Panc1 (cell line): ENCODE data around the gene NUDT17. TPM values are rescaled to one million over a fixed set of nuclear protein-coding genes. Genes with fewer than 3 reads are reported as not detected.

ENCODE experiments used
- ATAC-seq: fragments of 200-7000 bp; cut with Tn5 transposase; 2 replicates; pipeline ENCODE4 v1.9.1; 2020; ENCODE audit warnings: mild to moderate bottlenecking, moderate library complexity
- BruUV-seq: library from RNA; stranded (reverse); fragments of 400-500 nt; replicated peaks from 2 replicates; lab custom pipeline; 2021; lab: Mats Ljungman, UMichigan
- CTCF ChIA-PET: fragments of 300-600 bp; sonication (Branson Sonifier 250); formaldehyde crosslinking; loops from one replicate; lab custom pipeline; 2022; ENCODE audit warnings: antibody characterized with exemption; lab: Charles Lee
- POLR2A ChIA-PET: fragments of 300-600 bp; sonication (Branson Sonifier 250); formaldehyde crosslinking; loops from one replicate; lab custom pipeline; 2022; ENCODE audit warnings: antibody characterized with exemption; lab: Charles Lee
- DNase-seq: peaks from one replicate; pipeline ENCODE4 v3.0.0-alpha.2; 2010; ENCODE audit warnings: low read depth, low spot score
- H3K27ac ChIP-seq: 2 replicates; pipeline ENCODE4 v1.5.1; 2011; ENCODE audit warnings: mild to moderate bottlenecking, low read length, inconsistent platforms
- H3K27me3 ChIP-seq: fragments of 200-500 bp; sonication (Bioruptor generic); 2 replicates; pipeline ENCODE4 v1.6.0; 2014; ENCODE audit warnings: low read length, inconsistent platforms; ENCODE audit not compliant: control insufficient read depth, insufficient read depth
- H3K36me3 ChIP-seq: fragments of 200-500 bp; sonication (Bioruptor generic); 2 replicates; pipeline ENCODE4 v1.5.1; 2014; ENCODE audit warnings: inconsistent platforms, mild to moderate bottlenecking, low read length, moderate library complexity; ENCODE audit not compliant: control insufficient read depth, insufficient read depth
- H3K4me1 ChIP-seq: 2 replicates; pipeline ENCODE4 v1.5.1; 2011; ENCODE audit warnings: inconsistent platforms, mild to moderate bottlenecking, low read length, moderate library complexity; ENCODE audit not compliant: control insufficient read depth, insufficient read depth
- H3K4me3 ChIP-seq, 2 experiments: 2 replicates each; pipeline ENCODE4 v1.5.1; 2011 to 2012; ENCODE audit warnings: low read depth in 2 of 2, low read length in 2 of 2, mild to moderate bottlenecking in 2 of 2, inconsistent platforms in 1 of 2, moderate library complexity in 1 of 2
- H3K9me3 ChIP-seq: fragments of 200-500 bp; sonication (Bioruptor generic); 2 replicates; pipeline ENCODE4 v1.5.1; 2014; ENCODE audit warnings: low read depth, mild to moderate bottlenecking, inconsistent platforms, low read length, moderate library complexity; ENCODE audit not compliant: control insufficient read depth, insufficient read depth
- POLR2AphosphoS5 ChIP-seq: IDR thresholded peaks from 2 replicates; pipeline ENCODE4 v1.6.1; 2012; ENCODE audit warnings: mild to moderate bottlenecking, low read depth, low read length, moderate library complexity
- SIN3A ChIP-seq: IDR thresholded peaks from 2 replicates; pipeline ENCODE4 v1.6.1; 2012; ENCODE audit warnings: low read depth, mild to moderate bottlenecking, low read length, moderate library complexity, borderline replicate concordance; ENCODE audit not compliant: insufficient read depth
- TCF7L2 ChIP-seq: IDR thresholded peaks from 2 replicates; pipeline ENCODE4 v1.6.1; 2011; ENCODE audit warnings: mild to moderate bottlenecking, low read depth, low read length, inconsistent platforms
- in situ Hi-C: cut with HindIII; loops from 2 replicates; pipeline ENCODE4 v1.10.0; 2016; ENCODE audit warnings: low sequenced_read_pairs, low pct_unique_long_range_greater_than_20kb
- intact Hi-C: fragments of 100-400 bp; cut with micrococcal nuclease; formaldehyde crosslinking; loops from one replicate; pipeline ENCODE4 v1.10.0; 2022; ENCODE audit not compliant: unreplicated experiment
- total RNA-seq: library from RNA; stranded (reverse); gene quantifications from one replicate; pipeline ENCODE4 v1.2.1, GENCODE V29; 2021; ENCODE audit not compliant: unreplicated experiment
- TF ChIP-seq, protein P1 (sequence below): fragments of 450-650 bp; IDR thresholded peaks from 2 replicates; pipeline ENCODE4 v1.5.1; 2017; ENCODE audit warnings: mild to moderate bottlenecking
- TF ChIP-seq, protein P2 (sequence below), 2 experiments: IDR thresholded peaks; 2 replicates each; pipeline ENCODE4 v1.6.1; 2011 to 2012; ENCODE audit warnings: low read depth in 2 of 2, control low read depth in 1 of 2, low read length in 1 of 2, mild to moderate bottlenecking in 1 of 2, moderate library complexity in 1 of 2; ENCODE audit not compliant: insufficient read depth in 1 of 2

Gene NUDT17
- total RNA-seq, 1 experiment from 2014 or later = 3.7 TPM

DNA sequence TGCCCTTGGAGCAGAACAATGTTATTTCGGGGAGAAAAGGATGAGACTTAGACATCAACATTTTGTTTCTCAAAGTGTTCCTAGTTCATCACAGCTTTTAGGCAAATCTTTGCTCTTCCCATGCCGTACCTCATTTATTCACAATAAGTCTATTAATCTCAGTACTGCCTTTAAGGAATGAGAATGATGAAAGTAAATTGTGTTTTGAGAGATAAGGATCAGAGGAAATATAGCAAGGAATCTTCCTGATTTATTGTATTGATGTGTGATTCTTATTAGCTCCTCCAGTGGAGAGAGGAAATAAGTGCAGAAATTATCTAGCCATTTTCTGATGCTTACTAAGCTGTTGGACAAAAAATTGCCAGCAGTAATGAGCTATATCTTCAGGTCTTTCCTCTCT lies 19.4 kb upstream of the NUDT17 start:
- in situ Hi-C loops = no loop called here
- Histone ChIP-seq H3K4me1 (peaks cover 11% of the 10 kb centered on the region; the same call in 1 of the 2 replicates), H3K9me3 (no peaks in the 10 kb centered on the region), H3K4me3 (no peak overlapping the region), H3K27me3 (no peaks in the 10 kb centered on the region), H3K27ac (no peak overlapping the region), H3K36me3 (peaks cover 22% of the 10 kb centered on the region)
- no peak for TF ChIP-seq SIN3A
- TF ChIP-seq, protein P1, sequence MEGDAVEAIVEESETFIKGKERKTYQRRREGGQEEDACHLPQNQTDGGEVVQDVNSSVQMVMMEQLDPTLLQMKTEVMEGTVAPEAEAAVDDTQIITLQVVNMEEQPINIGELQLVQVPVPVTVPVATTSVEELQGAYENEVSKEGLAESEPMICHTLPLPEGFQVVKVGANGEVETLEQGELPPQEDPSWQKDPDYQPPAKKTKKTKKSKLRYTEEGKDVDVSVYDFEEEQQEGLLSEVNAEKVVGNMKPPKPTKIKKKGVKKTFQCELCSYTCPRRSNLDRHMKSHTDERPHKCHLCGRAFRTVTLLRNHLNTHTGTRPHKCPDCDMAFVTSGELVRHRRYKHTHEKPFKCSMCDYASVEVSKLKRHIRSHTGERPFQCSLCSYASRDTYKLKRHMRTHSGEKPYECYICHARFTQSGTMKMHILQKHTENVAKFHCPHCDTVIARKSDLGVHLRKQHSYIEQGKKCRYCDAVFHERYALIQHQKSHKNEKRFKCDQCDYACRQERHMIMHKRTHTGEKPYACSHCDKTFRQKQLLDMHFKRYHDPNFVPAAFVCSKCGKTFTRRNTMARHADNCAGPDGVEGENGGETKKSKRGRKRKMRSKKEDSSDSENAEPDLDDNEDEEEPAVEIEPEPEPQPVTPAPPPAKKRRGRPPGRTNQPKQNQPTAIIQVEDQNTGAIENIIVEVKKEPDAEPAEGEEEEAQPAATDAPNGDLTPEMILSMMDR = no peak
- TF ChIP-seq, protein P2, sequence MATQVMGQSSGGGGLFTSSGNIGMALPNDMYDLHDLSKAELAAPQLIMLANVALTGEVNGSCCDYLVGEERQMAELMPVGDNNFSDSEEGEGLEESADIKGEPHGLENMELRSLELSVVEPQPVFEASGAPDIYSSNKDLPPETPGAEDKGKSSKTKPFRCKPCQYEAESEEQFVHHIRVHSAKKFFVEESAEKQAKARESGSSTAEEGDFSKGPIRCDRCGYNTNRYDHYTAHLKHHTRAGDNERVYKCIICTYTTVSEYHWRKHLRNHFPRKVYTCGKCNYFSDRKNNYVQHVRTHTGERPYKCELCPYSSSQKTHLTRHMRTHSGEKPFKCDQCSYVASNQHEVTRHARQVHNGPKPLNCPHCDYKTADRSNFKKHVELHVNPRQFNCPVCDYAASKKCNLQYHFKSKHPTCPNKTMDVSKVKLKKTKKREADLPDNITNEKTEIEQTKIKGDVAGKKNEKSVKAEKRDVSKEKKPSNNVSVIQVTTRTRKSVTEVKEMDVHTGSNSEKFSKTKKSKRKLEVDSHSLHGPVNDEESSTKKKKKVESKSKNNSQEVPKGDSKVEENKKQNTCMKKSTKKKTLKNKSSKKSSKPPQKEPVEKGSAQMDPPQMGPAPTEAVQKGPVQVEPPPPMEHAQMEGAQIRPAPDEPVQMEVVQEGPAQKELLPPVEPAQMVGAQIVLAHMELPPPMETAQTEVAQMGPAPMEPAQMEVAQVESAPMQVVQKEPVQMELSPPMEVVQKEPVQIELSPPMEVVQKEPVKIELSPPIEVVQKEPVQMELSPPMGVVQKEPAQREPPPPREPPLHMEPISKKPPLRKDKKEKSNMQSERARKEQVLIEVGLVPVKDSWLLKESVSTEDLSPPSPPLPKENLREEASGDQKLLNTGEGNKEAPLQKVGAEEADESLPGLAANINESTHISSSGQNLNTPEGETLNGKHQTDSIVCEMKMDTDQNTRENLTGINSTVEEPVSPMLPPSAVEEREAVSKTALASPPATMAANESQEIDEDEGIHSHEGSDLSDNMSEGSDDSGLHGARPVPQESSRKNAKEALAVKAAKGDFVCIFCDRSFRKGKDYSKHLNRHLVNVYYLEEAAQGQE (IDR thresholded peaks at IDR 0.05; ENCODE audit: insufficient read depth in 1 of 2, low read depth in 2 of 2, low read length in 1 of 2) = no peak
- TF ChIP-seq TCF7L2 = no peak
- no peak for TF ChIP-seq POLR2AphosphoS5
- BruUV-seq = no TSS peak
- CTCF ChIA-PET = interaction anchor here (0.6 kb wide), 1 partner anchor 21 kb away, joined by 5 read pairs; no protein-coding TSS in a partner anchor
- ATAC-seq (no peak), DNase-seq (no peak)
- POLR2A ChIA-PET = interaction anchor here (0.7 kb wide), 1 partner anchor 74 kb away, joined by 3 read pairs; no protein-coding TSS in a partner anchor
- intact Hi-C loops = no loop called here

DNA sequence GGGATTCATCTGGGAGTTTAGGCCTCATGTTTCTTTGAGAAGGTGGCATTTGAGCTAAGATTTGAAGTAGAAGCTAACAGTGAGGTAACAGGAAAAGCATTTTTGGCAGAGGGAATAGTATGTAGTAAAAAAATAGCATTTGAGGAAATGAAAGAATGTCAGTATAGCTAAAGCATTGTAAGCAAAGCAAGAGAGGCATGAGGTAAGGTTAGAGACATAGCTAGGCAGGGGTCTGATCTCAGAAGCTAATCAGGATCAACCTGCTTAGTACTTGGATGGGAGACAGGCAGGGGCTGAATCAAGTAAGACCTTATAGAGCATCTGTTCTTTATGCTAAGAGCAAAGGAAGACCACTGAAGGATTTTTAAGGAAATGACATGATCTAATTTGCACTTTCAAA lies 17.5 kb upstream of the NUDT17 start:
- intact Hi-C loops = no loop called here

More for the DNA sequence above, 17.5 kb upstream of the NUDT17 start:
- BruUV-seq = no TSS peak
- ATAC-seq (no peak), DNase-seq (no peak)
- CTCF ChIA-PET = no interaction called here
- peaks cover 11% of the 10 kb centered on the region; the same call in 1 of the 2 replicates for H3K4me1 ChIP-seq
- no peaks in the 10 kb centered on the region for H3K9me3 ChIP-seq
- no peaks in the 10 kb centered on the region for H3K27me3 ChIP-seq
- H3K4me3 ChIP-seq = no peak overlapping the region
- in situ Hi-C loops = no loop called here
- no peak for TF ChIP-seq POLR2AphosphoS5
- TF ChIP-seq, protein P2 (IDR thresholded peaks at IDR 0.05; ENCODE audit: insufficient read depth in 1 of 2, low read depth in 2 of 2, low read length in 1 of 2) = no peak
- TF ChIP-seq SIN3A = no peak
- TF ChIP-seq TCF7L2 = no peak
- TF ChIP-seq, protein P1 = no peak
- no peak overlapping the region for H3K27ac ChIP-seq
- POLR2A ChIA-PET = interaction anchor here (0.5 to 0.6 kb wide), 2 partner anchors 117 to 204 kb away, joined by 3 to 4 read pairs; no protein-coding TSS in a partner anchor
- H3K36me3 ChIP-seq = peaks cover 22% of the 10 kb centered on the region
